Astrocyte (in vitro differentiated cells and primary cell): ENCODE data around the gene VARS2.

Experiments used
- EZH2 ChIP-seq: IDR thresholded peaks from 2 replicates; pipeline ENCODE4 v1.6.1; 2012; ENCODE audit warnings: mild to moderate bottlenecking, low read length, inconsistent platforms; ENCODE audit not compliant: insufficient read depth
- TF ChIP-seq, protein P1 (sequence below): IDR thresholded peaks from 2 replicates; pipeline ENCODE4 v1.5.1; 2011; ENCODE audit warnings: low read depth, mild to moderate bottlenecking, inconsistent platforms, low read length, moderate library complexity; ENCODE audit not compliant: insufficient read depth

DNA sequence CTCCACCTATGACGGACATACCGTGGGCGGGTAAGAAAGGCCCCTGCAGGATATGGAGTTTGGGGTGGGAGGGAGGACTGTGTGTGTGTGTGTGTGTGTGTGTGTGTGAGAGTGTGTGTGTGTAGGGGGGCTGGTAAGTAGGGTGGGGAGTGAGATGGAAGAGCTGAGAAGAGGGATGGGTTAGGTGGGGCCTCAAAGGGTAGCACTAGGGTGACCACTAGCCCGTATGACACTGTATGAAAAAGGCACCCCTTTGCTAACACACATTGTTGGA is 22.7 kb upstream of the VARS2 start:
- TF ChIP-seq, protein P1, sequence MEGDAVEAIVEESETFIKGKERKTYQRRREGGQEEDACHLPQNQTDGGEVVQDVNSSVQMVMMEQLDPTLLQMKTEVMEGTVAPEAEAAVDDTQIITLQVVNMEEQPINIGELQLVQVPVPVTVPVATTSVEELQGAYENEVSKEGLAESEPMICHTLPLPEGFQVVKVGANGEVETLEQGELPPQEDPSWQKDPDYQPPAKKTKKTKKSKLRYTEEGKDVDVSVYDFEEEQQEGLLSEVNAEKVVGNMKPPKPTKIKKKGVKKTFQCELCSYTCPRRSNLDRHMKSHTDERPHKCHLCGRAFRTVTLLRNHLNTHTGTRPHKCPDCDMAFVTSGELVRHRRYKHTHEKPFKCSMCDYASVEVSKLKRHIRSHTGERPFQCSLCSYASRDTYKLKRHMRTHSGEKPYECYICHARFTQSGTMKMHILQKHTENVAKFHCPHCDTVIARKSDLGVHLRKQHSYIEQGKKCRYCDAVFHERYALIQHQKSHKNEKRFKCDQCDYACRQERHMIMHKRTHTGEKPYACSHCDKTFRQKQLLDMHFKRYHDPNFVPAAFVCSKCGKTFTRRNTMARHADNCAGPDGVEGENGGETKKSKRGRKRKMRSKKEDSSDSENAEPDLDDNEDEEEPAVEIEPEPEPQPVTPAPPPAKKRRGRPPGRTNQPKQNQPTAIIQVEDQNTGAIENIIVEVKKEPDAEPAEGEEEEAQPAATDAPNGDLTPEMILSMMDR, result no peak
- TF ChIP-seq EZH2, result no peak
